ENCODE measurements around the gene CDKAL1.
"Not testable (repeated sequence)": the region's sequence is repeated elsewhere in the genome, so short reads cannot be mapped to it uniquely, and the experiment has no call there.

CDKAL1 gene

DNA sequence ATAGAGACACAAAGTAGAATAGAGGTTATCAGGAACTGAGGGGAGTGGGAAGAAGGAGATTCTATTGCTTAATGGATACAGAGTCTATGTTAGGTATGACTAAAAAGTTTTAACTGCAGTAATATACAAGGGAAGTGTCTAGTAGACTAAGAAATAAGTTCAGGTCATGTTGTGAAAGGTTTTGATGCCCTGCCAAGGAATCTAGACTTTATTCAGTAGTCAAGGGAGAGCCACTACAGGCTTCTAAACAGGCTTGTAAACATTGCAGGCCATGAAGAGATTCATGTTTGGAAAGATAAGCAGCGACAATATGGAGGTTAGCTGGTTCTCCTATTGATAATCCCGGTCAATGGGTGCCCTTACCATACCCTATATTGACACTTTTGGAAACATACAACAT lies 706.5 kb downstream of the CDKAL1 start:
- no peak for DNase-seq

DNA sequence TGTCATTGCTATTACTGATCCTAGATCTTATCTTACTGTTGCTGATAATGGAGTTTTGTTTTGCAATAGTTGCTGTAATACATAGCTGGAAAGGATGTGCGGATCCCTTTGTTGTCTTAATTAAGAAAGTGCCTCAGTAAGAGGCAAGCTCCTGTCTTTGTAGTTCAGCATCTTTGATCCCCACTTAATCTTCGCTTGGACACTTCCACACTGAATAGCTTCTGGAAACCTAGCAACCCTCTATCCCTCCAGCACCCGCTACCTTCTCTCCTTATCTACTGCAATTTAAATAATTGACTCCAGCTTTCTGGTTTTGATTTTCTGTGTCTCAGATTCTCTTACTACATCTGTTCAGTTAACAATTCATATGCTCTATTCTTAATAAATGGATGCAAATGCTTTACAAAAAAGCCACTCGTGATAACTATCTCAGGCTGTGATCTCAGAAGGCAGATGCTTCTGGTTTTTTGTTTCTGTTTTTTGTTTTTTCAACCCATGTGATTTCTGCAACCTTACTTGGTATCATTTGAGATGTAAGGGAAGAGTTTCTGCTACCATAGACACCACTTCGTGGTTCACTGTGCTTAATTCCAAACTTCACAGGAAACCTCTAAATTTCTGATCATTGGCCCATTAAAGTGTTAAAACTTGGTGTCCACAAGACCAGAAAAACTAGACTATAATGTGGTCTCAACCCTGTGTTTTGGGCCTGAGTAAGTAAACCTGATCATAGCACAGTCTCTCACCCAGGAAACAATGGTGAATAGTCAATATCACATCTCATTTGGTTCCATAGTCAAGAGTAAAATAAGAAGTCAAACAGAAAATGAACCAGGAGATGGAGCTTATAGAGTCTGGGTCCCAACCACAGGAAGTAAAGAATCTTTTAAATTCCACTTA lies 707.2 kb downstream of the CDKAL1 start:
- no peak for DNase-seq

DNA sequence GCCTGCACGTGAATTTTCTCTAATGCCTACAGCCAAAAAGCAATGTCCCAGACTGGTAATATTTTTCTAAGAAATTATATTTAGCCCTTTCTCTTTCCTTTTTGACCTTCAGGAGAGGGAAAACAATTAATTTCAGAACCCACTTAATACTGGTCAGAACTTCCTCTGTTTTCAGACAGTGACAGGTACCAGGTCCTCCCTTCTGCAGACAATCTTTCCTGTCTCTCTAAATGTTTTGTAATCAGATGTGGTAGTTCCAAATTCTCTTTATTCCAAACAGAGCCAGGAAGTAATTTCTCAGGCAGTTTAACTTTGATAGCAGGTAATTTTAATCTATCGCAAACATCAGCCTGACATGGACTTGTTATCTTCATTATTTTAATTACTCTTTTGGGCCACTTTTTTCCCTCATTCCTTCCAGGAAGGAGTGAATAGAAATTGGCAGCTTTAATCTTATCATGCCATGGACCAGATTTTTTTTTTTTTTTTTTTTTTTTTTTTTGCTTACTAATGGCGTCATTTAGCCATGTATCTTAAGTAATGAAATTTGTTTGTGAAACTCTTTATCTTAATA lies 710.7 kb downstream of the CDKAL1 start:
- no peak for DNase-seq

DNA sequence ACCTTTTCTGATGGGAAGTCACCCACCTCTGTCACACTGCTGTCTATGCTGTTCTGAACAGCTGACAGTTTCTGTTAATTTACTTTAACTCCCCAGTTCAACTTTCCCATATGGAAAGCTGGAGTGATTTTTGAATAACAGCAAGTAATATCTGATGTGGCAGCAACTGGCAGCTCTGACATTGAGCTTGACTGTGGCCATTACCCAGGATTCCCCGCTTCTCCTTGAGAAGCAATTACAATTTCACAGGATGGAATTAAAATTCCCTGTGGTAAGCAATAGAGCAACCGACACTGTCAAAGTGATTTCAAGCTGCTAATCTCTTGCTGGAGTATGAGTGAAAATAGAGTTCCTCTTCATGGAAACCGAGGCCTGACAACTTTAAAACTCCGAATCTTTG lies 711.2 kb downstream of the CDKAL1 start:
- no peak for DNase-seq

DNA sequence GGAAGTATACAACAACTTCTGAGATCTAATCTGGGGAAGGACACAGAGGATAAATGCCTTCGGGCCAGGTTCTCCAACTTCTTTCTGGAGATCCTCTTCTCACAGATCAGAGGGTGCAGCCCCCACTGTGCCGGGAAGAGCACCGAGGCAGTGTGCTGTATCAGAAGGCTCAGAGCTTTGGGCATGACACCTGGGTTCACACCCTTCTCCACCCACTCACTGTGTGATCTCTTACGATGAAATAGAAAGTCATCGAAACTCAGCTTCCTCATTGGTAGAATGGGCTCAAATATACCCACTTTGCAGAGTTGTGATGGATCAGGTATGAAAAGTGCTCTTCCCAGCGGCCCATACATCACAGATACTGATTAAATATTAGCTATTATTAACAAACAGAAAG lies 711.8 kb downstream of the CDKAL1 start:
- DNase-seq = no peak

DNA sequence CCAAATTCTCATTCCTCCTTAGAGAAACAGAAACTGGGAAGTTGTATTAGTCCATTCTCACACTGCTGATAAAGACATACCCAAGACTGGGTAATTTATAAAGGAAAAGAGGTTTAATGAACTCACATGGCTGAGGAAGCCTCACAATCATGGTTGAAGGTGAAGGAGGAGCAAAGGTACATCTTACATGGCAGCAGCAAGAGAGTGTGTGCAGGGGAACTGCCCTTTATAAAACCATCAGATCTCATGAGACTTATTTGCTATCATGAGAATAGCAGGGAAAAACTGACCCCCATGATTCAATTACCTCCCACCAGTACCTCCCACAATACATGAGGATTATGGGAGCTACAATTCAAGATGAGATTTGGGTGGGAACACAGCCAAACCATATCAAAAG lies 720.2 kb downstream of the CDKAL1 start:
- DNase-seq = not testable (repeated sequence)

DNA sequence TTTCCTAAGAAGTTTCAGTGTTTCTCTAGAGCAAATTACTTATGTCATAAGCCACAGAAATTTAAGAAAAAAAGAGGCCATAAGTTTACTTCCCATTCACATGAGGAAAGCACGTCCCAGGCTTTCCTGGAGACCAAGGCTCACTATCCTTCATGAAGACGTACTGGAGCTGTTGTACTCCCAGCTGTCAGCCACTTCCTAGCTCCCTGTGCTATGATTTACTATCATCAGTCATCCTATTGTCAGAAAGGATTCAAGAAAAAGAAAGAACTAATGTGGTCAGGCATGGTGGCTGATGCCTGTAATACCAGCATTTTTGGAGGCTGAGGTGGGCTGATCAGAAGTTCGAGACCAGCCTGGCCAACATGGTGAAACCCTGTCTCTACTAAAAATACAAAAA lies 721.9 kb downstream of the CDKAL1 start:
- DNase-seq = no peak

DNA sequence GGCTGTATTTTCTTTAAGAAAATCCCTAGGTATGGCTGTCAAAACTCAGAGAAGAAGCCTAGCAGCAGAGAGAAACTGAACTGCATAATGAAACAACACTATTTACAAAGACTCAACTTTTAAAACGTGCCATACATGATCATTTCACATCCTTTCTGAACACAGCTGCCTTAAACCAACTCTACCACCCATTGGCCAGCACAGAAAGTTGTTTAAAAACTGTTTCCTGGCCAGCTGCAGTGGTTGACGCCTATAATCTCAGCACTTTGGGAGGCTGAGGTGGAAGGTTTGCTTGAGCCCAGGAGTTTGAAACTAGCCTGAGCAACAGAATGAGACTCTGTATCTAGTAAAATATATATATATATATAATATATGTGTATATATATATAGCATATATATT lies 722.9 kb downstream of the CDKAL1 start:
- no peak for DNase-seq

DNA sequence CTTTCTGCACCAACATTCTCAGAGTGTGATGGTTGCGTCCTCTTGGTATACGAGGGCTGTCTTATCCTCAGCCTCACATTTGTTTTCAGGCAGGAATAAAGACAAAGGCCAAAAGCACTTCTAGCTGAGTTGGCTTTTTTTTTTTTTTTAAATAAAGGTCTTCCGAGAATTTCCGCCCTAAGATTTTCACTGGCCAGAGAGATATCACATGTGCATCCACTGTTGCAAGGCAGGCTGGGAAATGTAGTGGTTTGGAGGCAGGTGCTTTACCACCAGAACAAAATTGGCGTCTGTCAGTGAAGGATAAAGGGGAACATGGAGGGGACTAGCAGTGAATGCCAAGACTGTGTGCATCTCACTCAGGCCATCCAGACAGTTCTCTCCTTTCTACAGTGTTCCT lies 724.4 kb downstream of the CDKAL1 start:
- no peak for DNase-seq

DNA sequence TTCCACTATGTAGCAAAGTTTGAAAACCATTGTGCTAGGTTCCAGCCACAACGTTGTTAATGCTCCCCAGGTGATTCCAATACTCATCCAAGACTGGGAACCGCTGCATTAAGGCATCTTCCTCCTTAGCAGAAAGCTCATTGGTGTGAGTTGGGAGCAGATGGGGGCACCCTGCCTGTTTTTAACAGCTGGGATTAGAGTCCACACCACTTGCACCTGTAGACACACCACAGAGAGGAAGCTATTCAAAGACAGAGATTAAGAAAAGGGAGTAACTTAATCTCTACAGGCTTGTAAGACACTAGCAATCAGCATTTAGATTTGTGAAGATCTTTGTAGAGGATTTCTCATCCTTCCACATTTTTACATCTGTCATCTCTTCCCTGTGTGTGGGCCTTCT lies 725.4 kb downstream of the CDKAL1 start:
- no peak for DNase-seq

DNA sequence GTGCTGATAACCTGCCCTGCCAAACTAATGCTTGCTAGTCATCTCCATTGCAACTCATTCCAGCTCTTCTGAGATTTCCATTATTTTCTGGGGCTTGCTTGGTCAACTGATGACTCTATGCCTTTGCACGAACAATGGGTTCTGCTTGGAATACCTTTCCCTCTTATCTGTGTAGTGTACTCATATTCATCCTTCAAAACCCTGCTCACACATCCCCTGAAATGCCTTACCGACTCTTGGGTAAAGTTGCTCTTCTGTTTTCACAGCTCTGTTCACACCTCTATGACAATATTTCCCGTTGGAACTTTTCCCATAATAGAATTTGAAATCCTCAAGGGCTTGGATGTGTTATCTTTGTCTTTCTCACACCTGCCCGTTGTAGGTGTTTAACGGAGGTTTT lies 728.2 kb downstream of the CDKAL1 start:
- DNase-seq = no peak

DNA sequence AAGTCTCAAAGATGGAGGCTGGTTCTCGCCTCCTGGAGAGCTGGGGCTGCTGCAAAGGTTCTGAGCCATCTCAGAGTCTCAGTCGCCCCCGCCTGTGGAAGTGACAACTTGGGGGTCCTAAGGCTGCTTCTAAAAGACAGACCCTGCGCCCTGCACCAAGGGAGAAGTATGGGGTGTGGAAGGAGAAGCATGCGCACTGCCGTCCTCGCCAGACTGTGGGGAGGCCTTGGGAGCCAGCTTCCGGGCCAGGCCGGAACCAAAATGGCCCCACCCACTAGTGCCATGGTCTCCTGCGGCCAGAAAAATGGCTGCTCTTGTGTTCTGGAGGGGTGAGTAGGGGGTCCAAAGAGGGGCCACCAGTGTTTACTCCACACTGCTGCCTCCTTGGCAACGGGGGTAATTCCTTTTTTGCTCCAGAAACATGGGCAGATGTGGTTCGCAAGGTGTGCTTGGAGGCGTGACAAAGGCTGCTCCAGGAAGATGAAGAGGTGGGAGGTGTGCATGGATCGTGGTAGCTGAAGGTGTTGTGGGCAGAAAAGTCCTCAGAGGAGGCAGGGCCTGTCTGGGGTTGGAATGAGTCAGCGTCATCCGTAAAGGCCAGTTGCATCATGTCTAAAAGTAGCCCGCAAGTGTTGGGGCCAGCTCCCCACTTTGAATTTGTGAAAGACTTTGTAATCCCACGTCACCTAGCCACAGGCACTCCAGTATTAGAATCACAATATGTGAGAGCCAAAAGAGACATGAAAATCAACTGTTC lies 729.5 kb downstream of the CDKAL1 start:
- DNase-seq = no peak

DNA sequence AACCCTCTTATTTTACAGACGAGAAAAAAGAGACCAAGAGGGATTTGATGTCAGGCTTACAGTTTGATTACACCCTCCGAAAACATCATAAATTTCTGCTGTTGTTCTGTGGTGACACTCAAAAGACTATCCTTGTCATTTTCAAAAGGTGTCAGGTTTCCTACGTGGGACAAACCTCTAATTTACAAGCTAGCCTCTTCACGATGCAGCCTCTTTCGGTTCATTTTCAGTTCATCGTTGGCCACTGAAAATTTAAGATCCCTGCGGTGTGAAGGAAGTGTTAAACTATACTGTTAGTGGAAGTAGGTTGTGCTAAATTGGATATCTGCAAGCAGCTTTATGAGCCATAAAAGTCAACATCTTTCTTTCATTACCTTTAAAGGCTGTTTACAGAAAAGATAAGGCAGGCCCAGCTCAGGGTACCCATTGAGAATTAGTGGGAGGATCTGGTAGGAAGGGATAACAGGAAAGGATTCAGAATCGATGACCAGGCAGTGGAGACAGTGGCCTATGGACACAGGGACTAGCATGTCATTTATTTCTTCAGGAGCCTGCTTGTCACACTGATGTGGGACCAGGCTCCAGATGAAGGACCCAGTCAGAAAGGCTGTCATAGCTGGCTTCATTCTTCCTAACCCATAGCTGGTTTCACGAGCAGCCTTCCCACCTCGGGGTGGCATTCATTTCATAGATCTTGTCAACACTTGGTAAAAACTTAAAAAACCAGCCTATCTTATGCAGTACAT lies 730.2 kb downstream of the CDKAL1 start:
- peak; percentile 23 for DNase-seq

DNA sequence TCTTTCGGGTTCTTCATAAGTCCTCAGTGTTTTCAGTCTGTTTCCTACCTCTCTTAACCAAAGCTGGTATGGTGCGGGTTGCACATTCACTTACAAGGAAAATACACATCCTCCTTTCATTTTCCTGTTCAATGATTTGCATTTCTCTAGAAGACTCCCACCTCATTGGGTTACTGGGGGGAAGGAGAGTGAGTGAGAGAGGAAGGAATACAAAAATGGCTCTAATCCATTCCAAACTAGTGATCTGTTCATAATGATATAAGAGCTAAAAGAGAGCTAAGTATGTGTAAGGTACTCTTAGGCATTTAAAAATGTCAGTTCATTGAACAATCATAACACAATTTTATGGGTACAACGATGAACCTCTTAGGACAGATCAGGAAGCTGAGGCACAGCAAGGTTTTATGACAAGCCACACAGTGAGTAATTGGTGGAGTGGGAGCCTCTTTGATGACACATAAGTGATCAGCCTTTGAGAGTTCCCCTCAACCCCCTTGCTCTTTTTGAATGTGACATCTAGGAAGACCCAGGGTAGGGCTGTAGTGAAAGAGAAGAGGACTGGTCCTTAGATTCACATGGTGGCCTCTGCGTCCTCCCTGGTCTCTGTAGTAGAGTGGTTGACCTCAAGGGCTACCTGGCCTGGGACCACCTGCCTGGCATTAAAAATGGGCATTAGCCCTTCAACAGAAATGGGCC lies 730.9 kb downstream of the CDKAL1 start:
- DNase-seq = no peak

DNA sequence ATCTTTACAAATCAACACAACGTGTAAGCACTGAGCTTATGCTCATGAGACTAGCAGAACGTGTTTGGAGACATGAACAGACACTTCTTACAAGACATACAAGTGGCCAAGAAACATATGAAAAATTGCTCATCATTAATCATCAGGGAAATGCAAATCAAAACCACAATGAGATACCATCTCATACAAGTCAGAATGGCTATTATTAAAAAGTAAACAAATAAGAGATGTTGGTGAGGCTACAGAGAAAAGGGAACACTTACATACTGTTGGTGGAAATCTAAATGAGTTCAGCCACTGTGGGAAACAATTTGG lies 731.4 kb downstream of the CDKAL1 start:
- no peak for DNase-seq

DNA sequence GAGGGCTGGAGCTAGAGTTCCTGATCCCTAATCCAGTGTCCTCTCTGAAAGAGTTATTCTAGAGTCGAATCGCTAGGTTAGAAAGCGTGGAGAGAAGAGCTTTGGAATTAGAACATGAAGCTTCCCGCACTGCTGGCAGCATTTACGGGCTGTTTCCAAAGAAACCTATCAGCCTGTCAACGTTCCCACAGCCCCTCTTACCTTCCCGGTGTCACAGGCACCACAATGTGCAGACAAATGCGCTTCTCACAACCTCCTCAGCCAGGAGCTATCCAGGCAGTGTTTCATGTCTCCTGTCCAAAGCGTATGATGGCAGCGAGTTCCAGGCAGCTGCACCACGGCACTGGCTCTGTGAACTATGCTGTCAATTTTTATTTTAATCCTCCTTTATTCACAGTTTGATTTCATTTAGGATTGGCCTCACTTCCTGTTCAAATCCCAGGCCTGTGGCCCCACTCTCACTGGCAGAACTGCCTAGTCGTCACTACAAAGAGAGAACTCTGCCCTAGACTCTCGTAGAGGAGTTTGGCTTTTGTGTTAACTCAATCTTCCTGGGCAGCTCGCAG lies 736.5 kb downstream of the CDKAL1 start:
- DNase-seq = no peak

DNA sequence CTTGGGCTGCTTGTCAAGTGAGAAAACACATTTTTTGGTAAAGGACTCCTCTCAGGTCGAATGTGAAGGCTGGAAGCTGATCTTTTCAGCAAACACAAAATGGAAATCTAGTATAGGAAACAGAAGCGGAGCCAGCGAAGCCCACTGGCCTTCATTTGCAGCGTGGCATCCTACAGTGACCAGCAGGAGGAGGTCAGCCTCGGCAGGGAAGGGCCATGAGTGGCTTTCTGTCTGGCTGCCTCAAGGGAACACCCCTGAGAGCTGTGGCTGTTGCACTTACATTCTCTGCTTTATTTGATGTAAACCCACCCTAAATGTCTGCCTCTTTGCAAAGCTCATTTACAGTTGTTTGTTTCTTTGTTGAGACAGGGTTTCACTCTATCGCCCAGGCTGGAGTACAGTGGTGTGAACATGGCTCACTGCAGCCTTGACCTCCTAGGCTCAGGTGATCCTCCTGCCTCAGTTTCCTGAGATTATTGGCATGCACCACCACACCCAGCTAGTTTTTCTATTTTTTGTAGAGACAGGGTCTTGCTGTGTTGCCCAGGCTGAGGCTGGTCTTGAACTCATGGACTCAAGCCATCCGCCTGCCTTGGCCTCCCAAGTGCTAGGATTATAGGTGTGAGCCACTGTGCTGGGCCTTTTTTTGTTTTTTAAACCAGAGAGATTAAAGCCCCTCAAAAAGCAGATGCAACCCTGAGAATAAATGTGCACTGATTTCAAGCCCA lies 737.3 kb downstream of the CDKAL1 start:
- no peak for DNase-seq

DNA sequence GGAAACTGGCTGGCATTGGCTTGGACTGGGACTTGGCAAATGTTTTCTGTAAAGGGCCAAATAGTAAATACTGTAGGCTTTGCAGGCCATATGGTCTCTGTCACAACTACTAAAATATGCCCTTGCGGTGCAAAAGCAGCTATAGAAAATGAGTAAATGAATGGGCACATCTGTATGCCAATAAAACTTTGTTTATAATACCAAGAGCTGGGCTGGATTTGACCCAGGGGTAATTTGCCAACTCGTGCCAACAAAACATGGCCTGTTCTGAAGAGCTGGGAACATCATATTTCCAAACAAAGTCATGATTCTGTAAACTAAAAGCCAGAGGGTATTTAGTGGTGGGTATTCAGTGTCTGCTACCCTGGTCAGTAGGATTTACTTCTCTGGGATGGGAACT lies 739.2 kb downstream of the CDKAL1 start:
- no peak for DNase-seq

DNA sequence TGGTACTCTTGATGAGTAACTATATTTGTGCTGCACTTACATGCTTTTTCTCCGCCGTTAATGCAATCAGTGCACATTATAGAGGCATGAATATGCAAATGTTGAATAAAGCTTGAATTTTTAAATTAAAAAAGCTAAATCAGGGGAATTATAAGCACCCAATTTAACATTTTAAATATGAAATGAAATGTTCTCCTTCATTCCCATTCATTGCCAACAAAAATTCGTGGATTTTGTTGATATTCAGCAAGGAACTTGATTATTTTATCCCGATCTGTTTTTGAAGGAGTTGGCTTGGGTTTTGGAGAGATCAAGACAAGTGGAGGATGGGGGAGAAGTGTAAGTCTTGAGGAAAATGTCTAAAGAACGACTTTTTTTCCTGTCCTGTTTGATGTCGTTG lies 740.6 kb downstream of the CDKAL1 start:
- DNase-seq = no peak

DNA sequence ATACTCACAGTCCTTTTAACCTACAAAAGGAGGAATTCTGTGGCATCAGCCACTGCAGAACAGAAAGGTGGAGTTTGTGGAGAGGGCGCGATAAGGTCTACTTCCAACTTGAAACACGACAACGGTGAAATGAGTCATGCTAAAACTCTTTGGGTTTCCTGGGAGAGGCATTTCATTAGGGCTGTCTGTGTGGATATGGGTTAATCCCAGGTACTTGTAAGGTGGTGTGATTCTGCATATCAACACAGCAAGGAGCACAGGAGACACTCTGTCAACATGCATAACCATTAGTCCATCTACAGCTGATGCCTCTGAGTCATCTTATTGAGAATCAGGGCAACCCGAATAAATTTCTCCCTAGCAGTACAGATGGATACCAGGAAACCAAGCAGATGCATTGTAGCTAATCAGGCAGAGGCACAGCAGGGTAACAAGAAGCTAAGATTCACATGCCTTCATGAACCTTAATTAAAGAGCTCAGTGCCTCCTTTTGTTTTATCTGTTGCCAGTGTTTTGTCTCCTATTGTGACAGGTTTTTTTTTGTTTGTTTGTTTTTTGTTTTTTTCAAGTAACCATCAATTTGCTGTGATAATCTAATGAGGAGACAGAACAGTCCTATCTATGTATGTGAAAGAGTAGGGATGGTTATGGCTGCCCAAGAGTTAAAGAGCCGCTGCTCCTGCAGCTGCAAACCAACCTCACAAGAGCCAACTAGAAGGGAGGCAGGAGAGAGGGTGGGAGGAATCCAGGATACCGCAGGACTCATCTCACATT lies 743.5 kb downstream of the CDKAL1 start:
- no peak for DNase-seq

DNA sequence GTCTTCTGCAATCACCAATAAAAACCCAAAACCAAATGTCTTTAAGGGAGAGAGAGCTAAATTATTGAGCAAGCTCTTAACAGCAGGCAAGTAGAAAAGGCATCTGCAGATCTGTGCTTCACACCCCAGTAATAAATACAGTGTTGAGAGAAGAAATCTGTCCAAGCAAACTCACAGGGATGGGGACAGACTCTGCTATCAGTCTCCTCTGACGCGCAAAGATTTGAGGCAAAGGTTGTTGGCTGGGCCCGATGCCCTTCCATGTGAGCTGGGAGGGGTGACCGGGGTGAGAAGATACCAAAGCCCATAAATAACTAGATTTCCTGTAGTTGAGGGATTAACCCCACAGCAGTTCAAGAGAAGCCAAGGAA lies 744.1 kb downstream of the CDKAL1 start:
- no peak for DNase-seq

Measured in NCI-H774 (cell line).